A673 (cell line): ENCODE results near the gene CC2D1A. TPM values are rescaled to one million over a fixed set of nuclear protein-coding genes. Genes with fewer than 3 reads are reported as not detected.
"Not testable (repeated sequence)": the region's sequence is repeated elsewhere in the genome, so short reads cannot be mapped to it uniquely, and the experiment has no call there.

Source experiments
- BruUV-seq: library from RNA; stranded (reverse); fragments of 400-500 nt; replicated peaks from 2 replicates; lab custom pipeline; 2021; lab: Mats Ljungman, UMichigan
- CTCF ChIA-PET: fragments of 300-600 bp; sonication (Branson Sonifier 250); formaldehyde crosslinking; loops from one replicate; lab custom pipeline; 2022; ENCODE audit warnings: antibody characterized with exemption; lab: Charles Lee
- POLR2A ChIA-PET: fragments of 300-600 bp; sonication (Branson Sonifier 250); formaldehyde crosslinking; loops from one replicate; lab custom pipeline; 2022; ENCODE audit warnings: antibody characterized with exemption; ENCODE audit not compliant: low non-redundant PET; lab: Charles Lee
- DNase-seq: peaks from one replicate; pipeline ENCODE4 v3.0.0-alpha.2; 2015; ENCODE audit warnings: low spot score
- H3K27ac ChIP-seq: fragments of 200-600 bp; sonication (generic); 2 replicates; pipeline ENCODE4 v1.5.1; 2016; ENCODE audit warnings: mixed run types, low read depth, mild to moderate bottlenecking, mixed read lengths, antibody characterized with exemption, low read length; ENCODE audit not compliant: poor library complexity, severe bottlenecking
- H3K27me3 ChIP-seq: fragments of 200-600 bp; sonication (generic); replicated peaks from 2 replicates; pipeline ENCODE4 v1.6.1; 2017; ENCODE audit warnings: mixed run types, low read depth, mild to moderate bottlenecking, mixed read lengths, antibody characterized with exemption, low read length; ENCODE audit not compliant: insufficient read depth, poor library complexity
- H3K36me3 ChIP-seq: fragments of 200-600 bp; sonication (generic); 2 replicates; pipeline ENCODE4 v1.6.1; 2016; ENCODE audit warnings: mixed run types, mild to moderate bottlenecking, mixed read lengths, antibody characterized with exemption, low read length; ENCODE audit not compliant: insufficient read depth, poor library complexity, severe bottlenecking
- H3K4me1 ChIP-seq: fragments of 200-600 bp; sonication (generic); 2 replicates; pipeline ENCODE4 v1.6.1; 2017; ENCODE audit warnings: mixed run types, mild to moderate bottlenecking, mixed read lengths, antibody characterized with exemption, low read length; ENCODE audit not compliant: insufficient read depth, poor library complexity, severe bottlenecking
- H3K4me3 ChIP-seq: fragments of 200-600 bp; sonication (generic); 2 replicates; pipeline ENCODE4 v1.5.1; 2016; ENCODE audit warnings: low read depth, mixed run types, mild to moderate bottlenecking, mixed read lengths, low read length; ENCODE audit not compliant: poor library complexity, severe bottlenecking
- H3K9me3 ChIP-seq: fragments of 200-600 bp; sonication (generic); 2 replicates; pipeline ENCODE4 v1.6.1; 2016; ENCODE audit warnings: mixed run types, low read depth, mild to moderate bottlenecking, mixed read lengths, antibody characterized with exemption, low read length; ENCODE audit not compliant: poor library complexity, severe bottlenecking
- CTCF ChIP-seq: fragments of 300-800, 200-600 bp; sonication (generic); conservative IDR thresholded peaks from 2 replicates; pipeline ENCODE4 v1.5.1; 2017; ENCODE audit warnings: low read depth, mild to moderate bottlenecking, antibody characterized with exemption, low read length, moderate library complexity, mixed read lengths
- EZH2 ChIP-seq: fragments of 200-600 bp; sonication (generic); IDR thresholded peaks from 2 replicates; pipeline ENCODE4 v1.6.1; 2017; ENCODE audit warnings: borderline replicate concordance, low read depth, mild to moderate bottlenecking, mixed read lengths, antibody characterized with exemption, low read length; ENCODE audit not compliant: poor library complexity, severe bottlenecking
- intact Hi-C: fragments of 100-400 bp; cut with micrococcal nuclease; formaldehyde crosslinking; loops from one replicate; pipeline ENCODE4 v1.10.0; 2022; ENCODE audit not compliant: unreplicated experiment
- total RNA-seq: library from RNA; stranded (reverse); gene quantifications from 2 replicates; pipeline ENCODE4 v1.2.3, GENCODE V29; 2021

The CC2D1A gene
- total RNA-seq, 1 experiment from 2014 or later = 38.6 TPM

GRCh38 chr19:13969897-13970296, 63.9 kb downstream of the CC2D1A start:
- no peaks in the 10 kb centered on the region for H3K4me1 ChIP-seq
- H3K4me3 ChIP-seq = no peak overlapping the region
- peaks cover 39% of the 10 kb centered on the region for H3K36me3 ChIP-seq
- no peaks in the 10 kb centered on the region for H3K27me3 ChIP-seq
- H3K27ac ChIP-seq = no peak overlapping the region
- DNase-seq = no peak
- BruUV-seq = no TSS peak
- TF ChIP-seq CTCF (no peak), EZH2 (no peak)
- no peaks in the 10 kb centered on the region for H3K9me3 ChIP-seq
- ChIA-PET POLR2A (no interaction called here), CTCF (interaction anchor here (0.5 kb wide), 1 partner anchor 71 kb away, joined by 5 read pairs; no protein-coding TSS in a partner anchor)
- intact Hi-C loops = no loop called here

- POLR2A ChIA-PET = interaction anchor here (0.6 kb wide), 1 partner anchor 73 kb away, joined by 3 read pairs; no protein-coding TSS in a partner anchor
- CTCF ChIA-PET, H3K9me3 ChIP-seq, H3K27me3 ChIP-seq, H3K4me1 ChIP-seq, H3K27ac ChIP-seq, intact Hi-C loops, BruUV-seq, DNase-seq, H3K4me3 ChIP-seq: not testable (repeated sequence)
- H3K36me3 ChIP-seq = peaks cover 28% of the 10 kb centered on the region
These were observed 65.9 kb downstream of the CC2D1A start for GRCh38 chr19:13971868-13972267.

GRCh38 chr19:13972368-13973155, 66.6 kb downstream of the CC2D1A start:
- ChIA-PET POLR2A (interaction anchor here (0.6 kb wide), 1 partner anchor 74 kb away, joined by 3 read pairs; no protein-coding TSS in a partner anchor), CTCF (no interaction called here)
- TF ChIP-seq CTCF (no peak), EZH2 (no peak)
- no peak overlapping the region for H3K4me3 ChIP-seq
- no peaks in the 10 kb centered on the region for H3K4me1 ChIP-seq
- intact Hi-C loops = no loop called here
- no peak for DNase-seq
- no peaks in the 10 kb centered on the region for H3K9me3 ChIP-seq
- BruUV-seq = no TSS peak
- peaks cover 28% of the 10 kb centered on the region for H3K36me3 ChIP-seq
- no peaks in the 10 kb centered on the region for H3K27me3 ChIP-seq
- H3K27ac ChIP-seq = no peak overlapping the region

- H3K4me1 ChIP-seq, H3K4me3 ChIP-seq, CTCF ChIA-PET, intact Hi-C loops, POLR2A ChIA-PET, DNase-seq, H3K27ac ChIP-seq, H3K27me3 ChIP-seq, BruUV-seq, H3K9me3 ChIP-seq: not testable (repeated sequence)
- H3K36me3 ChIP-seq = peaks cover 19% of the 10 kb centered on the region
These were observed 67.5 kb downstream of the CC2D1A start for GRCh38 chr19:13973479-13973878.
